ENCODE measurements around the gene ODAD3.
"Not testable (repeated sequence)": the region's sequence is repeated elsewhere in the genome, so short reads cannot be mapped to it uniquely, and the experiment has no call there.

The ODAD3 gene

DNA sequence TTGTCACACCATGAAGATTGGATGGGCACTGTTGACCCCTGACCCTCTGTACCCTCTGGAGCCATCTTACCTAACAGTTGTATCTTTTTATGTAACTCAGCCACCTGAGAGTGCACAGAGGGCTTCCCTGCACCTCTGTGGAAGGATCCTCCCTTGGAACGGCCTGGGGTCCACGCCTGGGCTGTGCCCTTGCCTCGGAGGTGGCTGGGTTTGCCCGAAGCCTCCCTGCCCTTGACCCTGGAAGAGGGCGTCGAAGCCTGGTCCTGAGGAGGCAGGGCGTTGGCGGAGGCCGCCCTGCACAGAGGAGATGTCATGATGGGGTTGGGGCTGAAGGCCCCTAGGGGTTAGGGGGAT is 241 bp downstream of the ODAD3 start:
- no peak for DNase-seq

DNA sequence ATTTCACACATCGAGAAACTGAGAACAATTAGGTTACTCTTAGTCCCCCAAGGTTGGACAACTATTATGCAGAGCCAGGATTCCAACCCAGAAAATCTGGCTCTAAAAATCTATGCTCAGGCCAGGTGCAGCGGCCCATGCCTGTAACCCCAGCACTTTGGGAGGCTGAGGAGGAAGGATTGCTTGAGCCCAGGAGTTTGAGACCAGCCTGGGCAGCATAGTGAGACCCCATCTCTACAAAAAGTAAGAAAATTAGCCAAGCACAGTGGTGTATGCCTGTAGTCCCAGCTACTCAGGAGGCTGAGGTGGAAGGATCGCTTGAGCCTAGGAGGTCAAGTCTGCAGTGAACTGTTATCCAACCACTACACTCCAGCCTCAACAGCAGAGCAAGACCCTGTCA is 1.4 kb downstream of the ODAD3 start:
- DNase-seq = not testable (repeated sequence)

DNA sequence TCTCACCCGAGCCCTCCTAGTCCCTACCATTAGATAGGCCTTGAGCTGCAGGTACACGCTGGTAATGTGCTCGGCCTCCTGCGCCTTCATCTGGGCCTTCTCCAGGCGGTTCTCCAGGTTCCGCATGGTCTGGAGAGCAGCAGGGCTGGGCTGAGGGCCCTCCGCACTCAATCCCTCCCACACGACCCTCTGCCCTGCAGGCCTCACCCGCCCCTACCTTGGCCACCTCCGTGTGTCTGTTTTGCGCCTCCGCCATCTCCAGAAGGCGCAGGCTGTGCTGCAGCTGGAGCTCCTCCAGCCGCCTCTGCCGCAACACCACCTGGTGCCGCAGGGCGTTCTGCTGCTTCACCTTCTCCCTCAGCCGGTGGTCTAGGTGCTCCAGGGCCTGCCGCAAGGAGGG is 8.3 kb downstream of the ODAD3 start:
- DNase-seq = no peak

DNA sequence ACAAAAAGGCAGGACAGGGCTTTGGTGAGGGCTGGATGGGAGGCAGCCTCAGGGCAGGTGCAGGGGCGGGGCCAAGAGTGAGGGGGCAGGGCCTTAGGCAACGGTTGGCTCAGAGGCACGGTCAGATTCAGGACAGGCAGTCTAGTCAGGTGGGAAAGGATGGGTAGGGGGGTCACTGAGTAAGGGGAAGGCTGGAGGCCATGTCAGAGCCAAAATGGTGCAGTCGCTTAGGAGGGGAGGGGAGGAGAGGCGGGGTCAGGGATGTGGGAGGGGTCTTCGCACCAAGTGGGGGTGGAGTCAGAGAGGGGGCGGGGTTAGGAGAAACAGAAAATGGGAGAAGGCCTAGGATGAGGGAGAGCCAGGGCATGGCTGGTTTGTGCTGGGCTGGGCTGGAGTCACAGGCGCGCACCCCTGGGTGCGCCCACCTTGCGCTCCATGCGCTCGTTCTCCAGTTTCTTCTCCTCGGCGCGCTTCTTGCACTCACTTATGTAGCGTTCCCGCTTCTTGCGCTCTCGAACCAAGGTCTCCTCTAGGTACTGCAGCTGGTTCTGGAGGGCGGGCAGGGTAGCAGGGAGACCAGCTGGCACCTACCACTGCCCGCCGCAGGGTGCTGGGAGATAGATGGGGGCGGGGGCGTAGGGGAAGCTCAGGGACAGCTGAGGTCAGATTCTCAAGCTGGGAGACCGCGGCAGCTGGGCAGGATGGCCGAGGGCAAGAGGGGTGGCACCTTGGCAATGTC is 9.0 kb downstream of the ODAD3 start:
- DNase-seq = no peak

DNA sequence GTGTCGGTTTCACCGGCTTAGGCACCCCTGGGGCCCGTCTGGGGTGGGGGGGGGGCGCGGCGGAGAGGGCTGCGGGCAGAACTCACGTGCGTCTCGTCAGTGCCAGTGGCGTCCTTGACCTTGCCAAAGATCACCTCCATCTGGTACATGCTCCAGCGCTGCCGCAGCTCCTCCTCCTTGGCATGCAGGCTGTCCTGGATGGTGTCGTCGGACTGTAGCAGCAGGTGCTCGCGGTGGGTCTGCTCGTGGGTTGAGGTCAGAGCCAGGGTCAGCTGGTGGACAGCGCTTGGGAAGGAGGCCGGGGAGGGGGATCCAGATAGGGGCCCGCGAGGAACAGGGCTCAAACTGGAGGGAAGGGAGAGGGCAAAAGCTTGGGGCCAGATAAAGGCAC is 11.1 kb downstream of the ODAD3 start:
- no peak for DNase-seq

DNA sequence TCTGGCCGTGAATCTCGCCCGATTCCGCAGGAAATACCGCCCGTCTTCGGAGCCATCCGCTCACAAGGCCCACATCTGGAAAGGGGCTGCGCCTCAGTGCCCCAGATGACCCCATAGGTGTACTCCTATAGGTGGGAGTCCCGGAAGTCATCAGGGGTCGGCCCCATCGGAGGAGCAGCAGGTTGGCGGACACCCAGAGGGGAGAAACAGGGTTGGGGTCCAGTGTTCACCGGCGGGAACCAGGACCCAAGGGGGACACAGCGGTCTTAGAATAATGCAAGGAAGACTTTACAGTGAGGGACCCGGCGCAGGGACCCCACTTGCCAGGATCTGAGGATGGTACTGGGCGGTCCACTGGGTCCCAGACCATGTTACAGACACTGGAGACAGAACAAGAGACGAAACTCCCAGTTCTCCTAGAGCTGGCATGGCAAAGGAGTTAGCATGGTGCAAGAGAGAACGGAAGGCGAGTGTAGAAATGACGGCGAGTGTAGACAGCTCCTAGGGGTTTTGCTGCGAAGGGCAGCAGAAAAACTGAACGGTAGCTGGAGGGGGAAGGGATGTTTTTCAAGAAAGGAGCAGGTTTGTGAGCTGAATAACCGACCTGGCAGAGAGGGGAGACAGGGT is 11.6 kb downstream of the ODAD3 start:
- DNase-seq = no peak

DNA sequence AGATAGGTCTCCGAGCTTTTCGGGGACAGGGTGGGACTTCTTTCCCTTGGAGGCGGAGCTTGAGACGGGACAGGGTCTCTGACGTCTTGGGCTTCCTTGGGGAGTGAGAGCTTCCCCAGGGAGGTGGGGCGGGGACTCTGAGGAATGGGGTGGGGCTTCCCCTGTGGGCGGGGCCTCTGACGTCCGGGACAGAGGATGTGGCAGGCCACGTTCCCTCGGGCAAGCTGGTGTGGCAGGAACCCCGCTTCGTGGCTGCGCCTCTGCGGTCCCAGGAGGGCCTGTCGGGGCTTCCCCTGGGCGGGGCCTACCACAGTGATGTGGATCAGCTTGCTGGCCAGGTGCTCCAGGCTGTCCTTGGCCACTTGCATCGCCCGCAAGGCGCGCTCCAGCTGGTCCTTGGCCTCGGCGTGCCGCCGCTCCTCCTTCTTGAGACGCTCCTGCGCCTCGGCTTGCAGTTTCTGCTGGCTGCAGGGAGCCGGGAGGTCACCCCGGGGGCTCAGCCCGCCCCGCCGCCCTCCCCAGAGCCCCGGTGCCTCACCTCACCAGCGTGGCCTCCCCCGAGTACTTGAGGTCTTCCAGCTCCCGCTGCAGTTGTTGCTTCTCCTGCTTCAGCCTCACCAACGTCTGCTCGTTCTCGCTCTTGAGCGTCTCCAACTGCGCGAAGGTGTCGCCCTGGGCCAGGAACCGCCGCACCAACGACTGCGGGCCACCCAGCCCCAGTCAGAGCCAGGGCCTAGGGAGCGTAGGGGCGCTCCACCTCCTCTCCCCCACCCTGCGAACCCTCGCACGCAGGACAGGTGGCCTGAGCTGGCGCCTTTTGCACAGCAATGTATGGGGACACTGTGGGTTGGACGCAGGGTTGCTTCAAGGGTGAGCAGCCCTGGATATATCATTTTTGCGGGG is 12.5 kb downstream of the ODAD3 start:
- DNase-seq = no peak

DNA sequence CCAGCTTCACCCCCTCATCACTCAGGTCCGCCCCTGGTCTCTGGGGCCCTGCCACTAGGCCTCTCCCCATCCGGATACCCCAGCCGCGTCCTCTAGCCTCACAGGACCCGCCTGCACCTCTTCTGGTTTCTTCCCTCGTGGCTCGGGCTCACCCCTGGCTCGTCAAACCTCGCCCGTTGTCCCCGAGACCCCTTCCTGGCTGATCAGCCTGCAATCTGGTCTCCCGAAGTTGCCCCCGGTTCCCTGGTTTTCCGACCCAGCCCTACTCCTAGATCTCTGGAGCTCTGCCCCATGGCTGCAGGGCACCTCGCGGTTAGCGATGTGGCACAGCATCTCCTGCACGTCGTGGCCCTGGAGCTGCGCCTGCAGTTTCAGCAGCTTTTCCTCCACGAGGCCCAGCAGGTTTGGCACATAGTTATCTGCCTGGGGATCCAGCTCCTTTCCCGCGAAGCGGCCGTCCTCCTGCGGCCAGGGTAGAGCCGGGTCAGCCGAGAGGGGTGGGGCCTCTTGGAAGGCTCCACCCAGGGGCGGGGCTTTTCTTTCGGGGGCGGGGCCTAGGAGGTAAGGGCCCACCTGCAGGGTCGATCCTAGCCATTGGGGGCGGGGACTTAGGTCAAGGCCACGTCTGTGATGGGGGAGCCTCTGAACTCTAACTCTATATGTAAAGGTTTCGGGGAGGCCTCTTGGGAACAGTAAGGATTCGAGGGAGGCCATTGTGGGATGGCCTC is 13.4 kb downstream of the ODAD3 start:
- no peak for DNase-seq

DNA sequence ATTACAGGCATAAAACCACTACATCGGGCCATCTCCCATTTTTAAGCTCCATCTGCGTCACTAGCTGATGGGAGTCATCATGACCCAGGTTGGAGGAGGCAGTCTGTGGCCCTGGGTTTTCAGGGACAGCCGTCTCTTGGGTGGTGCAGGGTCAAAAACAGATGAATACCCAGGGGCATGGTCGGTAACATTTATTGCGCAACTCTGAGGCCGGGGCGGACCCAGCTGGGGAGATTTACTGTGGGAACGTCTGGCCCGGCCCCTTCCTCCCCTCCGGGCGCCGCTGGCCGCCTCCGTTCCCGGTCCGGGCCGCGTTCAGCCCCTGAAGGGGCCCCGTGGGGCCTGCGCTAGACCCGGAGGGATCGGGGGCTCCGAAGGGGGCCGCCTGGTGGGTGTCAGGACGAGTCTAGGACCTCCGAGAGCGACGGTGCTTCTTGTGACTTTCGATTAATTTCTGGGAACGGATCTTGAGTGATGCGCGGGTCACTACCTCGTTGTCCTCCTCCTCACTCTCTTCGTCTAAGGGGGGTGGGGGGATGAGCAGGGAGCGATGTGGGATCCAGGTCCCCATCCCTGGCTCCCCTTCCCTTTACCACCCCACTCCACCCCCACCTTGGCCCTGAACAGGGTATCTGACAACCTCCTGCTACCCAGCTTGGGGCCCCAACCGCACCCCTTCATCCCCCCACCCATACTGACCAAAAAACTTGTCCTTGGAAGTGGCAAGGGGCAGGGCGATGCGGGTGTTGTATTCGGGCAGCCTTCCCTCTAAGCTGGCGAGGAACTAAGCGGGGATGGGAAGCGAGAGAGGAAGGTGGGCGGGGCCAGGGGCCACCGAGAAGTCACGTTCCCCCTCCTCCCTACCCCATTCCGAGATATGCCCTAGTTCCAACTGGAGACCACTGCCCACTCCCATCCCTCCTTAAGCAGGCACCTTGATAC is 14.2 kb downstream of the ODAD3 start:
- DNase-seq = no peak

DNA sequence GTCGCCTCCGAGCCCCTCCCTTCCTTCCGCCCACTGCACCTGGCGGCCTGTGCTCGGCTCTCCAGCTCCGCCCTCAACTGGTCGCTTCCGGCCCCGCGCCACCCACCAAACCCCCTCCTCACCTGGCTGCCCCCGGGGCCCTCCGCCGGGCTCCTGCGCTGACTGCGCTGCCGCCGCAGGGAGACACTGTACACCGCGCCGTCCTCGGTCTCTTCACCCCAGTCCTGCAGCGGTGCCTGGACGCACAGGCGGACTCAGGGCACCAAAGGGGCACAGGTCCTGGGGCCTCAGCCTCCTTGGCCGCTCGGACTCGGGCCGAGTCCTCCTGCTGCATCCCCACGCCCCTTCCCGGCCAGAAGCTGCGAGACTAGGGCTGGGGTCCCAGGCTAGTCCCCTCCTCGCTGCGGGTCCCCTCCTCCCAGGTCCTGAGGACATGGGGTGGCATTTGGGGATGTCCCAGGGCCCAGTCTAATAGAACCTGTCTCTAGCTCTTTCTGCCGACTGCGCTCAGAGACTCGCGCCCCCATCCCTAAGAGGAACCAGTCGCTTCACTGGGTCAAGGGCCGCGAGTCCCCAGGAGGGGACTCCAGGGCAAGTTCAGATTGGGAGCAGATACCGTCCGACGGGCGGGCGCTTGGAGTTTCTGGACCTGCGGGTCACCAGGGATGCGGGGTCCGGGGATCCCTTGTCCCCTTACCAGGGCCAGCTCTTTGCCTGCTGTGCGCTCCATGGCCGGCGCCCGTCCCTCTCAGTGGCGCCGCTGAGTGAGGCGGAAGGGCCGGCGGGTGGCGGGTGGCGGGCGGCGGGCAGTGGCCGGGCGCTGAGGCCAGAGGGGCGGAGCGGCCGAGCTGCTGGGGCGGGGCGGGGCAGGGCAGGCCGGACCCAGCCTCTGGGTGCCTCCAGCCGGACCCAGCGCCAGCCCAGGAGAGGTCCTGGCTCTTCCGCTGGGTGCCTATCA is 16.1 kb downstream of the ODAD3 start, which contains the start of gene RGL3:
Gene RGL3, minus strand, starts transcription at position 766 of the 958 bp plus-strand sequence. Its CDS starts 36 bp downstream, at position 730.
- peak; percentile 59 for DNase-seq

DNA sequence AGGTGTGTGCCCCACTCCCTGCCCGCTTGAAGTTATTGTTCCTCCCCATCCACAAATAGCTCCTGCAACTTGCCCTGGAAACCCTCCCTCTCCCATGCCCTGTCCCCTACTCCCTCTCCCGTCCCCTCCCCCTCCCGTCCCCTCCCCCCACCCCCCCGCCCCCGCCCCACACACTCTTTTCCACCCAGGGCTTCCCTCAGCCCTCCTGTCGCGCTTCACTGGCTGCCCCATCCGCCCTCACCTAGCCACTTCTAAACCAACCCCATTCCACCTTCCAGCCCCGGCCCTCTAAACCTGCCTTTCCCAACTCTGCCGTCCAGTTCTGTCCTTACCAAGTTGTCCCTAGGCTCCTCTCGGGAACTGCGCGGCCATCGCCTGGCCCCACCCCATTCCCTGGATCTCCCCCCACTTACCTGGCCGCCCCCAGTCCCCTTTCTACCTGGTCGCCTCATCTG is 16.8 kb downstream of the ODAD3 start:
- DNase-seq = peak; percentile 59

DNA sequence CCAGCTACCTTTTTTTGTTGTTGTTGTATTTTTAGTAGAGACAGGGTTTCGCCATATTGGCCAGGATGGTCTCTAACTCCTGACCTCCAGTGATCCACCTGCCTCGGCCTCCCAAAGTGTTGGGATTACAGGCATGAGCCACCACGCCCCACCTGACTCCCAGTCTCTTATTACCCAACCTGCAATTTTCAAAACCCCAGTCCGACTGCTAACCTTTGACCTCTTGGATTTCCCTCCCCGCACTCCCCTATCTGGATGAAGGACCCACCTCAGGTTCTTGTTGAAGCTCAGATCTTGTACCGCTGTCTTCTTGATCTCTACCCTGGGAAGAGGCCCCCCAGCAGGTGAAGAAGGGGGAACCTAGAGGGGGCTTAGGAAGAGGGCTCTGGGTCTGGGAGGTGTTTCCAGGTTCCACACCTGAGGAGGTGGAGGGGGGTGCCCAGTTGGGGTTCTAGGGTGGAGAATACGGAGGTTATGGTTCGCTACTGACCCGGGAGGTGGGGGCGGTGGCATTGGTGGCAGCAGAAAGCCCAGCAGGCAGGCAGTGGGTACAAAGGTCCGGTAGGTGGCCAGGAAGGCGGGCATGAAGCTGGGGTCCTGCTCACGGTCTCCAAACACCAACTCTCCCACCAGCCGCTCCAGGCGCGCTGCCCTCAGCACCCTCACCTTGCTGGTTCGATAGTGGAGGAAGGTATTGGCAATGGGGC is 18.4 kb downstream of the ODAD3 start:
- no peak for DNase-seq

DNA sequence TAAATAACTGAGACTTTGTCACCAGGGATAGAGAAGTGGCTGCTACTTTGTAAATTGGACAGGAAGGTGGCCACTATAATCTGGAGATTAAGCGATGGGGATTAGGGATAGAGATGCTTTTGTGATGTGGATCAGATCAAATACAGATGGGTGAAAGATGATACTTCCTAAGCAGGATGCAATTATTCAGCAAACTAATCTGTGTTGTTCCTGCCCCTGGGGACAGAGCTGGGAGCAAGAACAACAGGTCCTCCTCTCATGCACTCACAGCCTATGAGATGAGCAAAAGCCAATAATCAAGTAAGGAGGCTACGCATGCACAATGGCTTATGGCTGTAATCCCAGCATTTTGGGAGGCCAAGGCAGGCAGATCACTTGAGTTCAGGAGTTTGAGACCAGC is 20.4 kb downstream of the ODAD3 start:
- no peak for DNase-seq

DNA sequence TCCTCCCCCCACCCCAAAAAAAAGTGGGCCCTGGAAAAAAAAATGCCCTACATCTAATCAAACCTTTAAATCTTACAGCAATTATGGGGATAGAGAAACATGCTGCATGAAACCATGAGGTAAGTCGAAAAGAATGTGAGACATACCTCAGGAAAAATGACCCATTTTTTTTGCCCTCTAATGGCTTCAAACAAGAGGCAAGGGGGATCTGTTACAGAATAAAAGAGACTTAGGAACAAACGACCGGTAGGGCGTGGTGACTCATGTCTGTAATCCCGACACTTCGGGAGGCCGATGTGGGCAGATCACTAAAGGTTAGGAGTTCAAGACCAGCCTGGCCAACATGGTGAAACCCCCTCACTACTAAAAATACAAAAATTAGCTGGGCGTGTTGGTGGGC is 24.2 kb downstream of the ODAD3 start:
- no peak for DNase-seq

DNA sequence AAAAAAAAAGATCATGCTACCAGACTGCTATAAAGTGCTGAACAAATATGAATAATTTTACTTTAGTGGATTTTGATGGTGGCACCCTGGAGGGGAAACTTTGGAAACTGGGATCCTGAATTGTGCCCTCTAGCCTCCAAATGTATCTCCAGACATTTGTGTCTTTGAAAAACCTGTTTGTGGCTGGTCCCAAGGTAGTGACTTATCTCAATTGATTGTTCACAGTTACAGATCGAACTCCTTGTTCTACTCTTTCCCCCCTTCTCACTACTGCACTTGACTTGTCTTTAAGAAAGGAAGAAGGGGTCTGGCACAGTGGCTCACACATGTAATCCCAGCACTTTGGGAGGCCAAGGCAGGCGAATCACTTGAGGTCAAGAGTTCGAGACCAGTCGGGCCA is 26.3 kb downstream of the ODAD3 start:
- no peak for DNase-seq

DNA sequence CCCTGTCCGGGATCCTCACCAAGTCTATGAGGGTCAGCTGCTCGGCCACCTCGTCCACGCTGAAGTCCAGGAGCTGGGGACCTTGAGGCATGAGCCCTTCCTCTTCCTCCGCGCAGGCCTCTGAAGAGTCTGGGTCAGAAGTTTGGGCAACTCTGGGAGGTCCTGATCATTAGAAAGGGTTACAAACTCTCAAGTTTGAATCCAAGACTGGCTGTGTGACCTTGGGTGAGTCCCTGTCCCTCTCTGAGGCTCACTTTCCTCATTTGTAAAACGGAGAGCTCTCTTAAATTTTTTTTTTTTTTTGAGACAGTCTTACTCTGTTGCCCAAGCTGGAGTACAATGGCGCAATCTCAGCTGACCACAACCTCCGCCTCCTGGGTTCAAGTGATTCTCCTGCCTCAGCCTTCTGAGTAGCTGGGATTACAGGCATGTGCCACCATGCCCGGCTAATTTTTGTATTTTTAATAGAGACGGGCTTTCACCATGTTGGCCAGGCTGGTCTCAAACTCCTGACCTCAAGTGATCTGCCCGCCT is 28.2 kb downstream of the ODAD3 start:
- DNase-seq = not testable (repeated sequence)

DNA sequence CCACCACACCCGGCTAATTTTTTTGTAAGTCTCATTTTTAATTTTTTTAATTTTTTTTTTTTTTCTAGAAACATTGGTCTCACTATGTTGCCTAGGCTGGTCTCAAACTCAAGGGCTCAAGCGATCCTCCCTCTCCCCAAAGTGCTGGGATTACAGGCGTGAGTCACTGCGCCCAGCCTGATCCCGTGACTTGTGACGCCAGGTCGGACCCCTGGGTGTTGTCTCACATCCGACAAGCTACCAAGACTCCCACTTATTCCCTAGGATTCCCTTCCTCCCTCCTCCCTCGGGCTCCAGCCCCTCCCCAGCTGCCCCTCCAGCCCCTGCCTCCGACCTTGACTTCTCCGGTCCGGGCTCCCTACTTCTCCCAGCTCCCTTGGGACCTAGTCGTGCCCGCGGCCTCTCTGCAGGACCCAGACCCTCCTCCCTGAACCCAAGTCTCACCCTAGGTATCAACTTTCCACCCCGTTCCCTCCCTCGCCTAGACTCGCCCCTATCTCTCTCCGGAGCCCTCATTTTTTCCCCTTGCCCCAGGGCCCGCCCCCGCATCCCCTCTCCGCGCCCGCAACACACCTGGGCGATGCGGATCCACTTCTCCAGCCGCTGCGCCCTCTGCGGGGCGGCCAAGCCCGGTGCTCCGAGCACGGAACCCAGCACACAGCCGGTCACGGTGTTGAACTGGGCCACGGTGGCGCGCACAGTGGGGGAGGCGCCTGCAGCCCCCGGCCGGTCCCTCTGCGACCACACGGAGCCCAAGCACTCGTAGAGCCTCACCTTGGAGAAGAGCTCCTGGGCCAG is 28.9 kb downstream of the ODAD3 start:
- DNase-seq = no peak

DNA sequence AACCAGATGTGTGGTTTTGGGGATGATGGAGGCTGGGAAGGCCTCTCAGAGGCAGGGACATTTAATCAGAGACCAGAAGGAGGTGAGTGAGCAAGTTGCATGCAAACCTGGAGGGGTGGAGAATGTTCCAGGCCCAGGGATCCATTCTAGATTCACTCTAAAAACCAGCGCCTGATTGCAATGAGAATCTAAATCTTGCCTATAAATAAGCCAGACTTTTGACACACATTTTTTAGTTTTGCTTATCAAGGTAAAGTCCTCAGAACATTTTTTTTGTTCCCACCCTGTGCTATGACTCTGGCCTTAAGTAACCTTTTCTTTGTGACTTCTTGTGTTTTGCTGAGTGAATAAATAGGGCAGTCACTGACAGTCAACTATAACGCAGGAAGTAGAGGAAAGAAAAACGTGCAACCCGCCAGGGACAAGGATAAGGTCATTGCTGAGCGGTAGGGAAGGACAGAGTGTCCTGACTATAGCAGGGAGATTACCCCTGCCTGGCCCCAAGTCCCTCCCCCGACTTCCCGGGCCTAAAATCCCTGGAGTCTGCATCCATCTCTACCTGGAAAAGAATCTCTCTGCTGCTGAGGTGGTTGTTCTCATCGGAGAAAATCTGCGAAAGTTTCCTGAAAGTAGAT is 30.2 kb downstream of the ODAD3 start:
- DNase-seq = no peak

Data from NCI-H2029 (cell line).